ENCODE measurements around the gene SNX20. TPM values are rescaled to one million over a fixed set of nuclear protein-coding genes. Genes with fewer than 3 reads are reported as not detected.

The SNX20 gene
- total and polyA plus RNA-seq, 10 of the 15 experiments (the other 5 are each of a cell fraction or from before 2014, with no cell fraction given): 4.6 to 30.8 (median 21.9) TPM

GRCh38 chr16:50666658-50667496 lies 14.2 kb downstream of the SNX20 start (continued):
- TF ChIP-seq SMAD1 (IDR thresholded peaks at IDR 0.05; ENCODE audit: low read depth, partially characterized antibody) (no peak), SIX5 (IDR thresholded peaks at IDR 0.05; ENCODE audit: low read depth, low read length, severe bottlenecking) (no peak), JUNB (IDR thresholded peaks at IDR 0.05) (no peak), POU2F2 (IDR thresholded peaks at IDR 0.05; ENCODE audit: borderline replicate concordance, low read depth, low read length) (0 out of 3 replicates have a peak, but pooled peaks have one; percentile 14), CHD2 (IDR thresholded peaks at IDR 0.05; ENCODE audit: borderline replicate concordance, low read depth, low read length) (no peak), NFIC (IDR thresholded peaks at IDR 0.05; ENCODE audit: low read depth, low read length) (0 out of 2 replicates have a peak, but pooled peaks have one; percentile 18), SREBF2 (IDR thresholded peaks at IDR 0.05; ENCODE audit: low read length) (no peak), FOXK2 (IDR thresholded peaks at IDR 0.05) (no peak), SRF (IDR thresholded peaks at IDR 0.05; ENCODE audit: low read depth in 2 of 2, low read length in 2 of 2) (no peak), EED (IDR thresholded peaks at IDR 0.05; ENCODE audit: low read depth) (peak; percentile 38; the same call in 1 of the 2 replicates), STAT3 (IDR thresholded peaks at IDR 0.05; ENCODE audit: low read depth, low read length) (no peak), IKZF1 (conservative IDR thresholded peaks at IDR 0.05) (peak; percentile 56; the same call in 1 of the 2 replicates), NBN (IDR thresholded peaks at IDR 0.05) (0 out of 2 replicates have a peak, but pooled peaks have one; percentile 24), DPF2 (IDR thresholded peaks at IDR 0.05) (peak; percentile 45)
- TF ChIP-seq, protein P1, sequence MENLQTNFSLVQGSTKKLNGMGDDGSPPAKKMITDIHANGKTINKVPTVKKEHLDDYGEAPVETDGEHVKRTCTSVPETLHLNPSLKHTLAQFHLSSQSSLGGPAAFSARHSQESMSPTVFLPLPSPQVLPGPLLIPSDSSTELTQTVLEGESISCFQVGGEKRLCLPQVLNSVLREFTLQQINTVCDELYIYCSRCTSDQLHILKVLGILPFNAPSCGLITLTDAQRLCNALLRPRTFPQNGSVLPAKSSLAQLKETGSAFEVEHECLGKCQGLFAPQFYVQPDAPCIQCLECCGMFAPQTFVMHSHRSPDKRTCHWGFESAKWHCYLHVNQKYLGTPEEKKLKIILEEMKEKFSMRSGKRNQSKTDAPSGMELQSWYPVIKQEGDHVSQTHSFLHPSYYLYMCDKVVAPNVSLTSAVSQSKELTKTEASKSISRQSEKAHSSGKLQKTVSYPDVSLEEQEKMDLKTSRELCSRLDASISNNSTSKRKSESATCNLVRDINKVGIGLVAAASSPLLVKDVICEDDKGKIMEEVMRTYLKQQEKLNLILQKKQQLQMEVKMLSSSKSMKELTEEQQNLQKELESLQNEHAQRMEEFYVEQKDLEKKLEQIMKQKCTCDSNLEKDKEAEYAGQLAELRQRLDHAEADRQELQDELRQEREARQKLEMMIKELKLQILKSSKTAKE (IDR thresholded peaks at IDR 0.05; ENCODE audit: low read depth, poor library complexity, severe bottlenecking): peak; percentile 34

Data from GM12878 (cell line).